Cardiac muscle cell (in vitro differentiated cells and primary cell): Measurements from ENCODE around the gene WDFY4. TPM values are rescaled to one million over a fixed set of nuclear protein-coding genes. Genes with fewer than 3 reads are reported as not detected.

Source experiments
- DNase-seq, 2 donors: peaks; one replicate each; pipeline versions ENCODE4 v3.0.0 to v3.0.0-alpha.2; 2010 to 2017; ENCODE audit warnings: low read depth in 1 of 2, low spot score in 1 of 2
- H3K27ac ChIP-seq: fragments of 200-600 bp; sonication (generic); 2 replicates; pipeline ENCODE4 v1.5.1; 2016
- H3K27me3 ChIP-seq: fragments of 200-600 bp; sonication (generic); 2 replicates; pipeline ENCODE4 v1.6.0; 2016; ENCODE audit warnings: control low read depth
- H3K36me3 ChIP-seq: fragments of 200-600 bp; sonication (generic); 2 replicates; pipeline ENCODE4 v1.5.1; 2016; ENCODE audit warnings: control low read depth
- H3K4me1 ChIP-seq: fragments of 200-600 bp; sonication (generic); 2 replicates; pipeline ENCODE4 v1.8.1; 2017; ENCODE audit warnings: low read depth, mild to moderate bottlenecking, mixed run types
- H3K4me3 ChIP-seq: fragments of 200-600 bp; sonication (generic); 2 replicates; pipeline ENCODE4 v1.5.1; 2016; ENCODE audit warnings: mild to moderate bottlenecking
- H3K9me3 ChIP-seq: fragments of 200-600 bp; sonication (generic); 2 replicates; pipeline ENCODE4 v1.5.1; 2017; ENCODE audit warnings: low read depth, mild to moderate bottlenecking, control low read depth
- polyA plus RNA-seq: library from polyadenylated mRNA; unstranded; fragments of >200 nt; fragmentation: Nextera tagmentation; extraction: Ambion mirVana; gene quantifications from 2 replicates; pipeline ENCODE4 v1.2.1, GENCODE V29; 2016
- total RNA-seq: library from RNA; depleted of rRNA; stranded (reverse); fragments of >200 nt; gene quantifications from 2 replicates; pipeline ENCODE4 v1.2.3, GENCODE V29; 2016
- TF ChIP-seq, protein P1 (sequence below): IDR thresholded peaks from 2 replicates; pipeline ENCODE4 v1.5.1; 2012; ENCODE audit warnings: low read depth, mild to moderate bottlenecking, low read length

The WDFY4 gene
- total and polyA plus RNA-seq, 2 experiments from 2014 or later = not detected

GRCh38 chr10:48765527-48765926 is 80.9 kb downstream of the WDFY4 start:
- H3K4me3 ChIP-seq = no peak overlapping the region
- TF ChIP-seq, protein P1, sequence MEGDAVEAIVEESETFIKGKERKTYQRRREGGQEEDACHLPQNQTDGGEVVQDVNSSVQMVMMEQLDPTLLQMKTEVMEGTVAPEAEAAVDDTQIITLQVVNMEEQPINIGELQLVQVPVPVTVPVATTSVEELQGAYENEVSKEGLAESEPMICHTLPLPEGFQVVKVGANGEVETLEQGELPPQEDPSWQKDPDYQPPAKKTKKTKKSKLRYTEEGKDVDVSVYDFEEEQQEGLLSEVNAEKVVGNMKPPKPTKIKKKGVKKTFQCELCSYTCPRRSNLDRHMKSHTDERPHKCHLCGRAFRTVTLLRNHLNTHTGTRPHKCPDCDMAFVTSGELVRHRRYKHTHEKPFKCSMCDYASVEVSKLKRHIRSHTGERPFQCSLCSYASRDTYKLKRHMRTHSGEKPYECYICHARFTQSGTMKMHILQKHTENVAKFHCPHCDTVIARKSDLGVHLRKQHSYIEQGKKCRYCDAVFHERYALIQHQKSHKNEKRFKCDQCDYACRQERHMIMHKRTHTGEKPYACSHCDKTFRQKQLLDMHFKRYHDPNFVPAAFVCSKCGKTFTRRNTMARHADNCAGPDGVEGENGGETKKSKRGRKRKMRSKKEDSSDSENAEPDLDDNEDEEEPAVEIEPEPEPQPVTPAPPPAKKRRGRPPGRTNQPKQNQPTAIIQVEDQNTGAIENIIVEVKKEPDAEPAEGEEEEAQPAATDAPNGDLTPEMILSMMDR = no peak
- H3K36me3 ChIP-seq = no peaks in the 10 kb centered on the region
- no peak for DNase-seq
- no peaks in the 10 kb centered on the region for H3K27me3 ChIP-seq
- H3K27ac ChIP-seq = no peak overlapping the region
- H3K9me3 ChIP-seq = no peaks in the 10 kb centered on the region
- H3K4me1 ChIP-seq = no peaks in the 10 kb centered on the region

- Histone ChIP-seq H3K4me1 (no peaks in the 10 kb centered on the region), H3K27ac (no peak overlapping the region), H3K9me3 (no peaks in the 10 kb centered on the region), H3K4me3 (no peak overlapping the region), H3K36me3 (no peaks in the 10 kb centered on the region), H3K27me3 (no peaks in the 10 kb centered on the region)
- no peak for DNase-seq
- TF ChIP-seq, protein P1 = no peak
Measured at GRCh38 chr10:48767373-48768143, 82.9 kb downstream of the WDFY4 start.

GRCh38 chr10:48768144-48768766 is 83.6 kb downstream of the WDFY4 start:
- H3K27me3 ChIP-seq = no peaks in the 10 kb centered on the region
- H3K4me3 ChIP-seq = no peak overlapping the region
- TF ChIP-seq, protein P1 = no peak
- H3K36me3 ChIP-seq = no peaks in the 10 kb centered on the region
- DNase-seq = no peak
- H3K27ac ChIP-seq = no peak overlapping the region
- no peaks in the 10 kb centered on the region for H3K9me3 ChIP-seq
- no peaks in the 10 kb centered on the region for H3K4me1 ChIP-seq

DNA sequence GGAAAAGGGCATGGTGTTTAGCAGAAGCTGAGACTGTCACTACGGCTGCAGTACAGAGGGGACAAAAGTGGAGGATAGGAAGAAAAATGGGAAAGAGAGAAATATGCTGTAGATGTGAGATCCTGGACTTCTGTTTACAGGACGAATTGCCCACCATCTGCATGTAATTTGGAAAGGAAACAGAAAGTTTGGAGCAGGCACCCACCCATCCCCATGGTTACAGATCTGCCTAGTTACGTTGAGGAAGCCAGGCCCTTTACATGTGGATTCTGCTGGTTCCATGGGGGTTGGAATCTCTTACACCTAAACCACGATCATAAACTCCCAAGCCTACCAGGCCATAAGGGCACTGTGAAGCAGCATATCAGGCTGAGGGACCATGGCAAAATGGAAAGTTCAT is 84.3 kb downstream of the WDFY4 start:
- no peak overlapping the region for H3K27ac ChIP-seq

GRCh38 chr10:48769706-48770435 is 85.2 kb downstream of the WDFY4 start:
- TF ChIP-seq, protein P1 = no peak

More for the DNA sequence above, 84.3 kb downstream of the WDFY4 start:
- no peaks in the 10 kb centered on the region for H3K36me3 ChIP-seq
- no peaks in the 10 kb centered on the region for H3K9me3 ChIP-seq
- no peak overlapping the region for H3K4me3 ChIP-seq
- DNase-seq = no peak
- H3K27me3 ChIP-seq = no peaks in the 10 kb centered on the region
- no peaks in the 10 kb centered on the region for H3K4me1 ChIP-seq
- TF ChIP-seq, protein P1 = no peak

More at GRCh38 chr10:48769706-48770435, 85.2 kb downstream of the WDFY4 start:
- Histone ChIP-seq H3K27ac (no peak overlapping the region), H3K9me3 (no peaks in the 10 kb centered on the region), H3K36me3 (no peaks in the 10 kb centered on the region), H3K4me3 (no peak overlapping the region), H3K27me3 (no peaks in the 10 kb centered on the region), H3K4me1 (no peaks in the 10 kb centered on the region)
- DNase-seq = no peak
